SK-N-SH treated with all-trans-retinoic acid at 6 μM for 48 hours (cell line): ENCODE results near the gene AP2A2.

Experiments
- ATAC-seq: fragments of 200-7000 bp; cut with Tn5 transposase; 3 replicates; pipeline ENCODE4 v1.9.1; 2020; ENCODE audit warnings: mild to moderate bottlenecking, moderate library complexity
- ARNTL ChIP-seq: fragments of 450-650 bp; formaldehyde crosslinking; IDR thresholded peaks from 2 replicates; pipeline ENCODE4 v1.5.0; 2020; ENCODE audit warnings: low read depth, mild to moderate bottlenecking, moderate library complexity, borderline replicate concordance
- CREB5 ChIP-seq: fragments of 250-450 bp; sonication (Bioruptor Pico); IDR thresholded peaks from 2 replicates; pipeline ENCODE4 v1.5.1; 2020; ENCODE audit warnings: low read depth, mild to moderate bottlenecking, moderate library complexity
- CSDC2 ChIP-seq: fragments of 250-450 bp; sonication (Bioruptor Pico); IDR thresholded peaks from 2 replicates; pipeline ENCODE4 v1.5.0; 2020; ENCODE audit warnings: mild to moderate bottlenecking, moderate library complexity
- GLIS3 ChIP-seq: fragments of 250-450 bp; sonication (Bioruptor Pico); IDR thresholded peaks from 2 replicates; pipeline ENCODE4 v1.5.0; 2020; ENCODE audit warnings: mild to moderate bottlenecking, moderate library complexity
- ISL1 ChIP-seq: fragments of 250-450 bp; sonication (Bioruptor Pico); IDR thresholded peaks from 2 replicates; pipeline ENCODE4 v2.1.2; 2022; ENCODE audit warnings: mild to moderate bottlenecking, moderate library complexity
- OSR1 ChIP-seq: fragments of 250-450 bp; sonication (Bioruptor Pico); IDR thresholded peaks from 2 replicates; pipeline ENCODE4 v1.8.0; 2022; ENCODE audit warnings: moderate library complexity, mild to moderate bottlenecking, inconsistent platforms
- POU6F1 ChIP-seq: fragments of 250-450 bp; sonication (Bioruptor Pico); IDR thresholded peaks from 2 replicates; pipeline ENCODE4 v1.8.0; 2021; ENCODE audit warnings: low read depth, mild to moderate bottlenecking, moderate library complexity, borderline replicate concordance
- RARB ChIP-seq: fragments of 250-450 bp; sonication (Bioruptor Pico); IDR thresholded peaks from 2 replicates; pipeline ENCODE4 v1.8.0; 2021; ENCODE audit warnings: mild to moderate bottlenecking, moderate library complexity
- SNAI2 ChIP-seq: fragments of 250-450 bp; sonication (Bioruptor Pico); IDR thresholded peaks from 2 replicates; pipeline ENCODE4 v1.5.0; 2020; ENCODE audit warnings: mild to moderate bottlenecking, moderate library complexity
- TCF4 ChIP-seq: fragments of 250-450 bp; sonication (Bioruptor Pico); IDR thresholded peaks from 2 replicates; pipeline ENCODE4 v1.8.0; 2021; ENCODE audit warnings: mild to moderate bottlenecking, moderate library complexity, borderline replicate concordance
- TOX ChIP-seq: fragments of 250-450 bp; sonication (Bioruptor Pico); IDR thresholded peaks from 2 replicates; pipeline ENCODE4 v1.8.0; 2021; ENCODE audit warnings: mild to moderate bottlenecking, moderate library complexity, borderline replicate concordance
- ZC3H10 ChIP-seq: fragments of 250-450 bp; sonication (Bioruptor Pico); IDR thresholded peaks from 2 replicates; pipeline ENCODE4 v1.5.1; 2021; ENCODE audit warnings: mild to moderate bottlenecking, moderate library complexity
- ZFP3 ChIP-seq: fragments of 250-450 bp; sonication (Bioruptor Pico); IDR thresholded peaks from 2 replicates; pipeline ENCODE4 v1.5.0; 2020; ENCODE audit warnings: mild to moderate bottlenecking, moderate library complexity
- ZFP30 ChIP-seq: fragments of 450-650 bp; formaldehyde crosslinking; IDR thresholded peaks from 2 replicates; pipeline ENCODE4 v1.5.0; 2022; ENCODE audit warnings: mild to moderate bottlenecking, moderate library complexity
- ZNF565 ChIP-seq: fragments of 450-650 bp; formaldehyde crosslinking; conservative IDR thresholded peaks from 2 replicates; pipeline ENCODE4 v1.5.0; 2020; ENCODE audit warnings: low read depth, mild to moderate bottlenecking, moderate library complexity
- ZNF70 ChIP-seq: fragments of 450-650 bp; formaldehyde crosslinking; IDR thresholded peaks from 2 replicates; pipeline ENCODE4 v1.5.0; 2020; ENCODE audit warnings: mild to moderate bottlenecking, moderate library complexity
- ZNF8 ChIP-seq: fragments of 450-650 bp; formaldehyde crosslinking; IDR thresholded peaks from 2 replicates; pipeline ENCODE4 v1.5.0; 2020; ENCODE audit warnings: mild to moderate bottlenecking, moderate library complexity
- TF ChIP-seq, protein P1 (sequence below): fragments of 250-450 bp; sonication (Bioruptor Pico); IDR thresholded peaks from 2 replicates; pipeline ENCODE4 v1.5.1; 2021; ENCODE audit warnings: mild to moderate bottlenecking, moderate library complexity
- TF ChIP-seq, protein P2 (sequence below): fragments of 250-450 bp; sonication (Bioruptor Pico); IDR thresholded peaks from 2 replicates; pipeline ENCODE4 v1.8.0; 2020; ENCODE audit warnings: mild to moderate bottlenecking, moderate library complexity, borderline replicate concordance
- TF ChIP-seq, protein P3 (sequence below): fragments of 250-450 bp; sonication (Bioruptor Pico); IDR thresholded peaks from 2 replicates; pipeline ENCODE4 v1.5.0; 2020; ENCODE audit warnings: mild to moderate bottlenecking, moderate library complexity

Gene AP2A2

DNA sequence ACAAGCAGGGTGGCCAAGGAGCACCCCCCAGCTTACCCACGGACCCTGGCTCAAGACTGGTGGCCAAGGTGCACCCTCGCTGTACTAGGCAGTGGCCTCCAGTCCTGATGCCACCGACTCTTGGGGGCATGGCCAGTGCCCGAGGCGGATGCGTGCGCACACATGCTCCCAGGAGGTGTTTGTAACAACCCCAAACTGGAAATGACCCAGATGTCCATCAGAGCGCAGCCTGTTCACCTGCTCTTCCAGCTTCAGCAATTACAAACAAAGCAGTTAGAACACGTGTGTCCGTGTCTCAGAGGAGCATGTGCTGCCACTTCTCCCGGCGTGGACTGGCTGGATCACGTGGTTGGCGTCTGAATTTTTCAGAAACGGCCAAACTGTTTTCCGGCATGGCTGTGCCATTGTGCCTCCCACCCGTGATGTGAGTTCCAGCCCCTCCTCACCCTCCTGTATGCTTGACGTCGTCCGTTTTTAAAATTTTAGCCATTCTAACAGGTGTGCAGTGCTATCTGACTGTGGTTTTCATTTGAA lies 118.0 kb downstream of the AP2A2 start:
- TF ChIP-seq, protein P1, sequence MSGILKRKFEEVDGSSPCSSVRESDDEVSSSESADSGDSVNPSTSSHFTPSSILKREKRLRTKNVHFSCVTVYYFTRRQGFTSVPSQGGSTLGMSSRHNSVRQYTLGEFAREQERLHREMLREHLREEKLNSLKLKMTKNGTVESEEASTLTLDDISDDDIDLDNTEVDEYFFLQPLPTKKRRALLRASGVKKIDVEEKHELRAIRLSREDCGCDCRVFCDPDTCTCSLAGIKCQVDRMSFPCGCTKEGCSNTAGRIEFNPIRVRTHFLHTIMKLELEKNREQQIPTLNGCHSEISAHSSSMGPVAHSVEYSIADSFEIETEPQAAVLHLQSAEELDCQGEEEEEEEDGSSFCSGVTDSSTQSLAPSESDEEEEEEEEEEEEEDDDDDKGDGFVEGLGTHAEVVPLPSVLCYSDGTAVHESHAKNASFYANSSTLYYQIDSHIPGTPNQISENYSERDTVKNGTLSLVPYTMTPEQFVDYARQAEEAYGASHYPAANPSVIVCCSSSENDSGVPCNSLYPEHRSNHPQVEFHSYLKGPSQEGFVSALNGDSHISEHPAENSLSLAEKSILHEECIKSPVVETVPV: no peak
- no peak for TF ChIP-seq ZNF70
- no peak for TF ChIP-seq GLIS3
- no peak for TF ChIP-seq ARNTL (CRISPR knock-in tag)
- TF ChIP-seq ZNF565: no peak
- no peak for TF ChIP-seq ISL1 (CRISPR knock-in tag)
- TF ChIP-seq RARB (CRISPR knock-in tag): no peak
- TF ChIP-seq ZFP3 (CRISPR knock-in tag): no peak
- TF ChIP-seq, protein P2, sequence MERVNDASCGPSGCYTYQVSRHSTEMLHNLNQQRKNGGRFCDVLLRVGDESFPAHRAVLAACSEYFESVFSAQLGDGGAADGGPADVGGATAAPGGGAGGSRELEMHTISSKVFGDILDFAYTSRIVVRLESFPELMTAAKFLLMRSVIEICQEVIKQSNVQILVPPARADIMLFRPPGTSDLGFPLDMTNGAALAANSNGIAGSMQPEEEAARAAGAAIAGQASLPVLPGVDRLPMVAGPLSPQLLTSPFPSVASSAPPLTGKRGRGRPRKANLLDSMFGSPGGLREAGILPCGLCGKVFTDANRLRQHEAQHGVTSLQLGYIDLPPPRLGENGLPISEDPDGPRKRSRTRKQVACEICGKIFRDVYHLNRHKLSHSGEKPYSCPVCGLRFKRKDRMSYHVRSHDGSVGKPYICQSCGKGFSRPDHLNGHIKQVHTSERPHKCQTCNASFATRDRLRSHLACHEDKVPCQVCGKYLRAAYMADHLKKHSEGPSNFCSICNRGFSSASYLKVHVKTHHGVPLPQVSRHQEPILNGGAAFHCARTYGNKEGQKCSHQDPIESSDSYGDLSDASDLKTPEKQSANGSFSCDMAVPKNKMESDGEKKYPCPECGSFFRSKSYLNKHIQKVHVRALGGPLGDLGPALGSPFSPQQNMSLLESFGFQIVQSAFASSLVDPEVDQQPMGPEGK (CRISPR knock-in tag): no peak
- TF ChIP-seq POU6F1: no peak
- no peak for TF ChIP-seq ZC3H10
- no peak for TF ChIP-seq ZNF8 (CRISPR knock-in tag)
- TF ChIP-seq TOX (CRISPR knock-in tag): no peak
- no peak for TF ChIP-seq SNAI2 (CRISPR knock-in tag)
- TF ChIP-seq CSDC2: no peak
- TF ChIP-seq CREB5 (CRISPR knock-in tag): no peak
- TF ChIP-seq ZFP30 (CRISPR knock-in tag): no peak
- no peak for TF ChIP-seq OSR1 (CRISPR knock-in tag)
- no peak for TF ChIP-seq TCF4 (CRISPR knock-in tag)
- ATAC-seq: no peak

- TF ChIP-seq, protein P2 (CRISPR knock-in tag): no peak
- TF ChIP-seq, protein P3, sequence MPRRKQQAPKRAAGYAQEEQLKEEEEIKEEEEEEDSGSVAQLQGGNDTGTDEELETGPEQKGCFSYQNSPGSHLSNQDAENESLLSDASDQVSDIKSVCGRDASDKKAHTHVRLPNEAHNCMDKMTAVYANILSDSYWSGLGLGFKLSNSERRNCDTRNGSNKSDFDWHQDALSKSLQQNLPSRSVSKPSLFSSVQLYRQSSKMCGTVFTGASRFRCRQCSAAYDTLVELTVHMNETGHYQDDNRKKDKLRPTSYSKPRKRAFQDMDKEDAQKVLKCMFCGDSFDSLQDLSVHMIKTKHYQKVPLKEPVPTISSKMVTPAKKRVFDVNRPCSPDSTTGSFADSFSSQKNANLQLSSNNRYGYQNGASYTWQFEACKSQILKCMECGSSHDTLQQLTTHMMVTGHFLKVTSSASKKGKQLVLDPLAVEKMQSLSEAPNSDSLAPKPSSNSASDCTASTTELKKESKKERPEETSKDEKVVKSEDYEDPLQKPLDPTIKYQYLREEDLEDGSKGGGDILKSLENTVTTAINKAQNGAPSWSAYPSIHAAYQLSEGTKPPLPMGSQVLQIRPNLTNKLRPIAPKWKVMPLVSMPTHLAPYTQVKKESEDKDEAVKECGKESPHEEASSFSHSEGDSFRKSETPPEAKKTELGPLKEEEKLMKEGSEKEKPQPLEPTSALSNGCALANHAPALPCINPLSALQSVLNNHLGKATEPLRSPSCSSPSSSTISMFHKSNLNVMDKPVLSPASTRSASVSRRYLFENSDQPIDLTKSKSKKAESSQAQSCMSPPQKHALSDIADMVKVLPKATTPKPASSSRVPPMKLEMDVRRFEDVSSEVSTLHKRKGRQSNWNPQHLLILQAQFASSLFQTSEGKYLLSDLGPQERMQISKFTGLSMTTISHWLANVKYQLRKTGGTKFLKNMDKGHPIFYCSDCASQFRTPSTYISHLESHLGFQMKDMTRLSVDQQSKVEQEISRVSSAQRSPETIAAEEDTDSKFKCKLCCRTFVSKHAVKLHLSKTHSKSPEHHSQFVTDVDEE (CRISPR knock-in tag): no peak
- no peak for TF ChIP-seq ISL1 (CRISPR knock-in tag)
- no peak for TF ChIP-seq ZNF70
- no peak for TF ChIP-seq SNAI2 (CRISPR knock-in tag)
- TF ChIP-seq TCF4 (CRISPR knock-in tag): no peak
- TF ChIP-seq GLIS3: no peak
- no peak for TF ChIP-seq ZNF565
- ATAC-seq: no peak
These were observed 118.5 kb downstream of the AP2A2 start for GRCh38 chr11:1044160-1044559.
